Vagina (tissue), 2 donors: Measurements from ENCODE around the gene GALNT12. TPM values are rescaled to one million over a fixed set of nuclear protein-coding genes. Genes with fewer than 3 reads are reported as not detected.

ENCODE experiments used
- DNase-seq, 2 donors: peaks; one replicate each; pipeline ENCODE4 v3.0.0-alpha.2; 2017; ENCODE audit errors: extremely low spot score in 2 of 2
- H3K27ac ChIP-seq: fragments of 200-600 bp; sonication (generic); one replicate; pipeline ENCODE4 v1.5.1; 2019
- H3K27me3 ChIP-seq: fragments of 200-600 bp; sonication (generic); one replicate; pipeline ENCODE4 v1.5.1; 2019
- H3K36me3 ChIP-seq, 2 donors: fragments of 200-600 bp; sonication (generic); one replicate each; pipeline ENCODE4 v1.5.1; 2017 to 2019
- H3K4me1 ChIP-seq: fragments of 200-600 bp; sonication (generic); one replicate; pipeline ENCODE4 v1.5.1; 2019
- H3K4me3 ChIP-seq, 2 donors: fragments of 200-600 bp; sonication (generic); 1 replicate in 1 of 2; 2 replicates in 1 of 2; pipeline ENCODE4 v1.5.1; 2016 to 2019
- H3K9me3 ChIP-seq: fragments of 200-600 bp; sonication (generic); one replicate; pipeline ENCODE4 v1.5.1; 2019
- CTCF ChIP-seq, 3 experiments: fragments of 450-650 bp in 2 of 3; fragments of 200-600 bp in 1 of 3; sonication (generic) in 1 of 3; IDR thresholded peaks; one replicate each; pipeline ENCODE4 v1.5.1; 2017 to 2019; ENCODE audit warnings: antibody characterized with exemption in 3 of 3, mild to moderate bottlenecking in 2 of 3, moderate library complexity in 2 of 3
- POLR2A ChIP-seq, 2 donors: fragments of 450-650 bp; IDR thresholded peaks; one replicate each; pipeline ENCODE4 v1.6.1; 2017; ENCODE audit warnings: antibody characterized with exemption in 2 of 2, mild to moderate bottlenecking in 2 of 2, moderate library complexity in 2 of 2
- POLR2AphosphoS5 ChIP-seq, 2 donors: sonication (generic); formaldehyde crosslinking; IDR thresholded peaks; one replicate each; pipeline ENCODE4 v1.9.0; 2017; ENCODE audit warnings: antibody characterized with exemption in 2 of 2, mild to moderate bottlenecking in 2 of 2, low read depth in 1 of 2; ENCODE audit not compliant: insufficient read depth in 1 of 2
- intact Hi-C: fragments of 100-400 bp; cut with DNase I; formaldehyde crosslinking; loops from one replicate; pipeline ENCODE4 v1.15.1; 2023
- total RNA-seq: library from RNA; depleted of rRNA; stranded (reverse); fragments of >200 nt; gene quantifications from one replicate; pipeline ENCODE4 v1.2.3, GENCODE V29; 2016

Gene GALNT12
- total RNA-seq, 1 donor from 2014 or later, result 5.4 TPM

DNA sequence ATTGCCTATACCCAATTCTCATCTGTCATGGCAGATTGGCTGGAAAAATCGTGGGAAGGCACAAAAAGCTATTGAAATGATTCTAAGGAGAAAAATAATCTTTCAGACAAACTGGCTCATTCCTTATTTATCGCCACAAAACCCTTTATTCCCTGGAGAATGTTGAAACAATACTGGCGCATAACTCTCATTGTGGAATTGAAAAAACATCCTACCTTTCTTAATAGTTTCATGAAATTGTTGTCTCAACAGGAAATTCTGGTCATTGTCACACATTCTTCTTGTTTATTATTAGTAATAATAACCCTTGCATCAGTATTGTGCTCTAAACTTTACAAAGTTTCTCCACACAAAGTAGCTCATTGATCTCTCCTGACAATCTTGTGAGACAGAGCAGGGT lies 87.3 kb downstream of the GALNT12 start:
- no peaks in the 10 kb centered on the region for H3K27me3 ChIP-seq
- H3K9me3 ChIP-seq, result no peaks in the 10 kb centered on the region
- DNase-seq, result no peak
- H3K36me3 ChIP-seq, result no peaks in the 10 kb centered on the region
- intact Hi-C loops, result no loop called here
- H3K4me3 ChIP-seq, result no peak overlapping the region
- TF ChIP-seq POLR2A (IDR thresholded peaks at IDR 0.05) (no peak), CTCF (IDR thresholded peaks at IDR 0.05) (no peak), POLR2AphosphoS5 (IDR thresholded peaks at IDR 0.05; ENCODE audit: insufficient read depth in 1 of 2, low read depth in 1 of 2) (no peak)
- H3K4me1 ChIP-seq, result peaks cover 7% of the 10 kb centered on the region
- no peak overlapping the region for H3K27ac ChIP-seq

- no peak overlapping the region for H3K27ac ChIP-seq
- no peaks in the 10 kb centered on the region for H3K36me3 ChIP-seq
- no peaks in the 10 kb centered on the region for H3K9me3 ChIP-seq
- no peak for TF ChIP-seq POLR2AphosphoS5 (IDR thresholded peaks at IDR 0.05; ENCODE audit: insufficient read depth in 1 of 2, low read depth in 1 of 2)
- no peak for TF ChIP-seq POLR2A (IDR thresholded peaks at IDR 0.05)
- no peak for TF ChIP-seq CTCF (IDR thresholded peaks at IDR 0.05)
- peaks cover 7% of the 10 kb centered on the region for H3K4me1 ChIP-seq
- no peaks in the 10 kb centered on the region for H3K27me3 ChIP-seq
- H3K4me3 ChIP-seq, result no peak overlapping the region
- intact Hi-C loops, result no loop called here
- DNase-seq, result no peak
Measured at GRCh38 chr9:98896632-98897031, 89.2 kb downstream of the GALNT12 start.

DNA sequence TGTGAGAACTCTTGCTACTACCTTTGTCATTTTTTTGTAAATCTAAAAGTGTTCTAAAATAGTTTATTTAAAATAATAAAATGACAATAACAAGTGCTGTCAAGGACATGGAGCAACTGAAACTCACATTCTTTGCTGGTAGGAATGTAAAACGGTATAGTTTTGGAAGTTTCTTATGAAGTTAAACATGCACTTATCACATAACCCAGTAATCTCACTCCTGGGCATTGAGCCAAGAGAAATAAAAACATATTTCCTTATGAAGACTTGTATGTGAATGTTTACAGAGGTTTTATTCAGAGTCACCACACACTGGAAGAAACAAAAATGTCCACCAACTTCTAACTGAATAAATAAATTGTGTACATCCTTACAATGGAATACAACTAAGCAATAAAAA lies 90.3 kb downstream of the GALNT12 start:
- H3K36me3 ChIP-seq, result no peaks in the 10 kb centered on the region
- H3K27me3 ChIP-seq, result no peaks in the 10 kb centered on the region
- intact Hi-C loops, result no loop called here
- DNase-seq, result no peak
- TF ChIP-seq POLR2A (IDR thresholded peaks at IDR 0.05) (no peak), POLR2AphosphoS5 (IDR thresholded peaks at IDR 0.05; ENCODE audit: insufficient read depth in 1 of 2, low read depth in 1 of 2) (no peak), CTCF (IDR thresholded peaks at IDR 0.05) (no peak)
- H3K4me3 ChIP-seq, result no peak overlapping the region
- peaks cover 7% of the 10 kb centered on the region for H3K4me1 ChIP-seq
- no peaks in the 10 kb centered on the region for H3K9me3 ChIP-seq
- H3K27ac ChIP-seq, result no peak overlapping the region

DNA sequence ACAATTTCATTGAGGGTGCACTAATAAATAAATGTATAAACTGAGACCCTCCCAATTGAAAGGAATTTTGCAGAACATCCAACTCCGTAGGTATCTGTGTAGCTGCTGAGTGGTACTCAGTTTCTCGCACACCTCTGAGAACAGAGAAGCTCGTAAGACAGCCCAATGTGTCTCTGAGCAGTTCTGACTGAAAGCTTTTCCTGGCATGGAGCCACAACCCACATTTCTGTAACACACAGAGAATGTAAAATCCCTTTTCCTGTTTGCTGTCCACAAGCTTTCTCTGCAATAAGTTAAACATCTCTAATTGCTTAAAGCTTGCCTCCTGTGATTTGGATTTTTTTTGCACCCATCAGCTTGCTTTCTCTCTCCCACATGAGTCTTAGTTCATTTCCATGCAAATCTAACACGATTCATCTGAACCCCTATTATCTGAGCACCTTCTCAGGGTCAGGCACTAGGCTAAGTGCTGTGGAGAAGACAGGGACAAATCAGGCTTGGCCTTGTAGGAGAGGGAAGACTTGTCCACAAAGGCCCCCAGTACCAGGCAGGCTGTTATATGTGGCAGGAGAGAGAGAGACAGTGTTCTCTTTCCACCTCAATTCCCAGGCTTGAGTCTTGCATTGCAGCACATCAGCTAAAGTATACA lies 92.1 kb downstream of the GALNT12 start:
- TF ChIP-seq POLR2AphosphoS5 (IDR thresholded peaks at IDR 0.05; ENCODE audit: insufficient read depth in 1 of 2, low read depth in 1 of 2), result no peak
- no peak for TF ChIP-seq POLR2A (IDR thresholded peaks at IDR 0.05)
- TF ChIP-seq CTCF (IDR thresholded peaks at IDR 0.05), result no peak
- peak in 1 of 2 donors; percentile 64 for DNase-seq
- H3K27ac ChIP-seq, result no peak overlapping the region
- H3K36me3 ChIP-seq, result no peaks in the 10 kb centered on the region
- intact Hi-C loops, result no loop called here
- H3K4me3 ChIP-seq, result no peak overlapping the region
- peaks cover 7% of the 10 kb centered on the region for H3K4me1 ChIP-seq
- no peaks in the 10 kb centered on the region for H3K27me3 ChIP-seq
- H3K9me3 ChIP-seq, result no peaks in the 10 kb centered on the region

Other genes with a start within 250 kb of the GALNT12 start
- gene GABBR2, start 98.7 kb upstream of the GALNT12 start, total RNA-seq, result not detected
- 10.8 TPM for gene ANKS6, start 11.1 kb upstream of the GALNT12 start, total RNA-seq
- gene COL15A1, start 136.2 kb downstream of the GALNT12 start, total RNA-seq, result 15.0 TPM